SH-SY5Y (cell line): ENCODE results near the gene CTNND2.

Source experiments
- GATA2 ChIP-seq: IDR thresholded peaks from 2 replicates; pipeline ENCODE4 v1.6.1; 2011; ENCODE audit warnings: mild to moderate bottlenecking, low read depth, low read length
- GATA3 ChIP-seq: IDR thresholded peaks from 2 replicates; pipeline ENCODE4 v1.6.1; 2011; ENCODE audit warnings: low read depth, mild to moderate bottlenecking, low read length, moderate library complexity

DNA sequence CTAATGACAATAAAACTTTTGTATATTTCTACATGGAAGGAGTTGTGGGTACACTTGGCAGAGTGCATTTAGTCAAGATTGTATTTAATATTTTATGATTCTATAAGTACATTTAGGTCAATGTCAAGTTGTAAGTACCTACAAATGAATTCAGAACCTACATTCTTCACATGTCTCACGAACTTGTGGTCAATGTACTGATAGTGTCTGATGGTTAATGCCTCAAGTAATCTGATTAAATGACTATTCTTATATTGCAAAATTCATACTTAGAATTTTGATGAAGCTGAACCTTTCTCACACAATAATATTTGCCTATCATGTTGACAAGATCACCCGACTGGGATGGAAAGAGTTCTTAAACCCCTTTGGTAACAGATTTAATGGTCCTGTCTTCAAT lies 444.5 kb downstream of the CTNND2 start:
- TF ChIP-seq GATA2 (no peak), GATA3 (no peak)
